Progenitor cell of endocrine pancreas (in vitro differentiated cells): ENCODE results near the gene ST8SIA5. TPM values are rescaled to one million over a fixed set of nuclear protein-coding genes. Genes with fewer than 3 reads are reported as not detected.

Source experiments
- DNase-seq: peaks from one replicate; pipeline ENCODE4 v3.0.0; 2021; ENCODE audit warnings: low spot score; ENCODE audit not compliant: unreplicated experiment
- H3K27ac Mint-ChIP-seq: 2 replicates; pipeline ENCODE4 v1.8.0; 2021; ENCODE audit warnings: mild to moderate bottlenecking, moderate library complexity, mixed read lengths
- H3K27me3 Mint-ChIP-seq: 2 replicates; pipeline ENCODE4 v1.8.0; 2021; ENCODE audit warnings: mixed read lengths
- H3K36me3 Mint-ChIP-seq: 2 replicates; pipeline ENCODE4 v1.8.0; 2022; ENCODE audit warnings: mixed read lengths; ENCODE audit not compliant: insufficient read depth
- H3K4me1 Mint-ChIP-seq: 2 replicates; pipeline ENCODE4 v1.8.0; 2021; ENCODE audit warnings: low read depth, mixed read lengths
- H3K4me3 Mint-ChIP-seq: 2 replicates; pipeline ENCODE4 v1.8.0; 2021; ENCODE audit warnings: low read depth, mild to moderate bottlenecking, moderate library complexity, mixed read lengths
- H3K9me3 Mint-ChIP-seq: 2 replicates; pipeline ENCODE4 v1.8.0; 2021; ENCODE audit warnings: low read depth, mixed read lengths
- CTCF ChIP-seq: fragments of 200-600 bp; sonication (generic); IDR thresholded peaks from one replicate; pipeline ENCODE4 v1.5.0; 2021; ENCODE audit warnings: antibody characterized with exemption, mild to moderate bottlenecking; ENCODE audit not compliant: unreplicated experiment
- total RNA-seq: library from RNA; stranded (reverse); gene quantifications from 2 replicates; pipeline ENCODE4 v1.2.1, GENCODE V29; 2021

The ST8SIA5 gene
- total RNA-seq, 1 donor from 2014 or later, result 5.3 TPM

- TF ChIP-seq CTCF, result no peak
- Mint-ChIP-seq H3K4me3 (no peak overlapping the region), H3K27me3 (no peaks in the 10 kb centered on the region), H3K27ac (no peak overlapping the region), H3K4me1 (no peaks in the 10 kb centered on the region), H3K9me3 (peaks cover 10% of the 10 kb centered on the region), H3K36me3 (peaks cover 9% of the 10 kb centered on the region)
- DNase-seq, result no peak
These were observed 30.8 kb upstream of the ST8SIA5 start for GRCh38 chr18:46787674-46788073.

GRCh38 chr18:46772357-46772756 is 15.5 kb upstream of the ST8SIA5 start:
- Mint-ChIP-seq H3K36me3 (no peaks in the 10 kb centered on the region), H3K27me3 (peaks cover 15% of the 10 kb centered on the region), H3K27ac (no peak overlapping the region), H3K4me3 (no peak overlapping the region), H3K9me3 (no peaks in the 10 kb centered on the region), H3K4me1 (peaks cover 2% of the 10 kb centered on the region)
- no peak for DNase-seq
- no peak for TF ChIP-seq CTCF

GRCh38 chr18:46771141-46771540 is 14.3 kb upstream of the ST8SIA5 start:
- no peak for TF ChIP-seq CTCF

GRCh38 chr18:46770708-46771107 is 13.9 kb upstream of the ST8SIA5 start:
- Mint-ChIP-seq H3K4me3 (no peak overlapping the region), H3K27me3 (peaks cover 15% of the 10 kb centered on the region), H3K9me3 (no peaks in the 10 kb centered on the region), H3K4me1 (peaks cover 3% of the 10 kb centered on the region), H3K27ac (no peak overlapping the region), H3K36me3 (no peaks in the 10 kb centered on the region)
- DNase-seq, result no peak
- no peak for TF ChIP-seq CTCF

More at GRCh38 chr18:46771141-46771540, 14.3 kb upstream of the ST8SIA5 start:
- Mint-ChIP-seq H3K4me3 (no peak overlapping the region), H3K27ac (no peak overlapping the region), H3K4me1 (peaks cover 3% of the 10 kb centered on the region), H3K27me3 (peaks cover 15% of the 10 kb centered on the region), H3K36me3 (no peaks in the 10 kb centered on the region), H3K9me3 (no peaks in the 10 kb centered on the region)
- DNase-seq, result no peak

GRCh38 chr18:46768166-46768921 is 11.5 kb upstream of the ST8SIA5 start:
- Mint-ChIP-seq H3K27me3 (peaks cover 15% of the 10 kb centered on the region), H3K4me1 (peaks cover 1% of the 10 kb centered on the region), H3K27ac (no peak overlapping the region), H3K9me3 (no peaks in the 10 kb centered on the region), H3K36me3 (no peaks in the 10 kb centered on the region), H3K4me3 (no peak overlapping the region)
- no peak for TF ChIP-seq CTCF
- no peak for DNase-seq
